A673 (cell line): ENCODE results near the gene EHF.

ENCODE experiments used
- EZH2 ChIP-seq: fragments of 200-600 bp; sonication (generic); IDR thresholded peaks from 2 replicates; pipeline ENCODE4 v1.6.1; 2017; ENCODE audit warnings: borderline replicate concordance, low read depth, mild to moderate bottlenecking, mixed read lengths, antibody characterized with exemption, low read length; ENCODE audit not compliant: poor library complexity, severe bottlenecking
- TF ChIP-seq, protein P1 (sequence below): fragments of 300-800, 200-600 bp; sonication (generic); conservative IDR thresholded peaks from 2 replicates; pipeline ENCODE4 v1.5.1; 2017; ENCODE audit warnings: low read depth, mild to moderate bottlenecking, antibody characterized with exemption, low read length, moderate library complexity, mixed read lengths

DNA sequence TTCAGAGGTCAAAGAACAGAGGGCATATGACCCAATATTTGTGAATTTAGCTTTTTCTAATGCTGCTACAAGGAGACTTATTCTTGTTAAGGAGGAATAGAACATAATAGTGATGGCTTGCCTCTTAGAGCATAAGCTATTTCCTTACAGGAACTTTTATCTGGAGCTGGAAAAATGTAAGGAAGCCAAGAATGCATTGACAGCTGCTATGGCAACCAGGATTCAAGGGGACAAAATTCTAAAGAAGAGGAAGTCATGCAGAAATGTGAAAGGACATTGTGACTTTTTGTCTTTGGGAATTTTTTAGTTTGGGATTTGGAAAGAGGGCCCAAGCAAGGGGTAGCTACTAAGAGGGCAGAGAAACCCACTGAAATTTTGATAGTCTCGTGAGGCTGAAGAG, 51.1 kb downstream of the EHF start:
- TF ChIP-seq, protein P1, sequence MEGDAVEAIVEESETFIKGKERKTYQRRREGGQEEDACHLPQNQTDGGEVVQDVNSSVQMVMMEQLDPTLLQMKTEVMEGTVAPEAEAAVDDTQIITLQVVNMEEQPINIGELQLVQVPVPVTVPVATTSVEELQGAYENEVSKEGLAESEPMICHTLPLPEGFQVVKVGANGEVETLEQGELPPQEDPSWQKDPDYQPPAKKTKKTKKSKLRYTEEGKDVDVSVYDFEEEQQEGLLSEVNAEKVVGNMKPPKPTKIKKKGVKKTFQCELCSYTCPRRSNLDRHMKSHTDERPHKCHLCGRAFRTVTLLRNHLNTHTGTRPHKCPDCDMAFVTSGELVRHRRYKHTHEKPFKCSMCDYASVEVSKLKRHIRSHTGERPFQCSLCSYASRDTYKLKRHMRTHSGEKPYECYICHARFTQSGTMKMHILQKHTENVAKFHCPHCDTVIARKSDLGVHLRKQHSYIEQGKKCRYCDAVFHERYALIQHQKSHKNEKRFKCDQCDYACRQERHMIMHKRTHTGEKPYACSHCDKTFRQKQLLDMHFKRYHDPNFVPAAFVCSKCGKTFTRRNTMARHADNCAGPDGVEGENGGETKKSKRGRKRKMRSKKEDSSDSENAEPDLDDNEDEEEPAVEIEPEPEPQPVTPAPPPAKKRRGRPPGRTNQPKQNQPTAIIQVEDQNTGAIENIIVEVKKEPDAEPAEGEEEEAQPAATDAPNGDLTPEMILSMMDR, result no peak
- TF ChIP-seq EZH2, result no peak
